Activated T-cell treated with anti-CD3 and anti-CD28 coated beads, Interleukin-2, amount 50 U/mL, for 4 hours (primary cell): ENCODE data around the gene TGDS. TPM values are rescaled to one million over a fixed set of nuclear protein-coding genes. Genes with fewer than 3 reads are reported as not detected.
A peak's percentile ranks its signal among the peaks of the same experiment; 100 is the strongest.
"Not testable (repeated sequence)": the region's sequence is repeated elsewhere in the genome, so short reads cannot be mapped to it uniquely, and the experiment has no call there.

Experiments
- ATAC-seq, 2 donors: fragments of 200-7000 bp; cut with Tn5 transposase; one replicate each; pipeline ENCODE4 v1.10.0; 2021
- DNase-seq: peaks from one replicate; pipeline ENCODE4 v3.0.0-alpha.2; 2020
- H3K27me3 Mint-ChIP-seq: one replicate; pipeline ENCODE4 v1.8.0; 2021; ENCODE audit warnings: low read depth, mixed read lengths
- H3K36me3 Mint-ChIP-seq: one replicate; pipeline ENCODE4 v1.8.0; 2022; ENCODE audit warnings: mixed read lengths; ENCODE audit not compliant: insufficient read depth
- H3K4me1 Mint-ChIP-seq: one replicate; pipeline ENCODE4 v1.8.0; 2021; ENCODE audit warnings: low read depth, mixed read lengths
- H3K4me3 Mint-ChIP-seq: one replicate; pipeline ENCODE4 v1.8.0; 2021; ENCODE audit warnings: mild to moderate bottlenecking, moderate library complexity, mixed read lengths
- H3K9me3 Mint-ChIP-seq: one replicate; pipeline ENCODE4 v1.8.0; 2021; ENCODE audit warnings: mixed read lengths
- total RNA-seq, 3 donors: library from RNA; stranded (reverse); gene quantifications; one replicate each; pipeline ENCODE4 v1.2.1, GENCODE V29; 2021

The TGDS gene
- total RNA-seq, 3 donors from 2014 or later: 22.0 to 27.8 (median 26.4) TPM

DNA sequence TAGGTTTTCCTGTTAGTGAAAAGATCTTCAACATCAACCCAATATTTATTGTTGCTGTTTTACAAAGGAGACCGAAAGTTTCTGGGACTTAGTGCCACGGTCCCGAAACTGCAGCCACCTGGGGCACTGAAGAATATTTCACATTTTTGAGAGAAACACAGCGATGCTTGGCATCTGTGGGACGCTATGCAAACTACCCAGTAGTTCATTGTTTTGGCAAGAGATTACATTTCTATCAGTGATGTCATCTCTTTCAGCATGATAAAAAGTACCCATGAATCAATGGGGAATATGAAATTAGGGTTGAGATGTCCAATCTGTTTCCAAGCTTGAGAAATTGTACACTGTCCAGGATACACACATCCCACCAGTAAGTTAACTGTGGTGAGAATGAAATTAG is 43.9 kb downstream of the TGDS start:
- Mint-ChIP-seq H3K4me3 (no peak overlapping the region), H3K36me3 (peaks cover 2% of the 10 kb centered on the region), H3K27me3 (peaks cover 3% of the 10 kb centered on the region), H3K4me1 (peaks cover 8% of the 10 kb centered on the region), H3K9me3 (no peaks in the 10 kb centered on the region)
- ATAC-seq (no peak), DNase-seq (no peak)

DNA sequence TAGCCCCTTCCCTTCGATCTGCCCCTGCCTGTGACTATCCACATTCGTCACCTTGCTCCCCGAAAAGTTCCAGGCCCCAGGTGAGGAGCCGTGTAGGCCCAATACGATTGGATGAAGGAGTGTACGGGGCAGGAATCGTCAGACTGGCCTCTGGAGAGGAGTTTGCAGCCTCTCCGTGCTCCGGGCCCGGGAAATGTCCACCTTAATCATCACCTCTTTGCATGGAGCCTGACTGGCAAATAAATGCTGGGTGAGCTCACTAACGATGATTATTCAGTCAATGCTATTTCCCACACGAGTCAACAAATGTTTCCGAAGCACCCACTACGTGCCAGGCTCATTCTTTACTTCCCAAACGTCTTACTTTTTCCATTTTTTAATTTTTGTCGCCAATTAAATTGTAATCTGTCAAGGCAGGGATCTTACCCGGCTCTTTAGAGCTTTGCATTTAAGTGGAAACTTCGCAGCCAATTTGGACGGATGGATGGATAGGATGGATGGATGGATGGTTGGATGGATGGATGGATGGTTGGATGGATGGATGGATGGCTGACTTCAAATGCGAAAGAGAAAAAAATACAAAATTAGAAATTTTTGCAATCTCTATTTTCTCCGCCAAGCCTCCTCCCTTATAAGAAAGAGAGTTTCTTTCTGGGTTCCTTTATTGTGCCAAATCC is 45.8 kb downstream of the TGDS start:
- Mint-ChIP-seq H3K27me3 (peaks cover 3% of the 10 kb centered on the region), H3K9me3 (no peaks in the 10 kb centered on the region), H3K4me1 (peaks cover 8% of the 10 kb centered on the region), H3K4me3 (peak overlapping the region; percentile 88), H3K36me3 (peaks cover 2% of the 10 kb centered on the region)
- DNase-seq: no peak
- ATAC-seq: peak; percentile 3 to 6

DNA sequence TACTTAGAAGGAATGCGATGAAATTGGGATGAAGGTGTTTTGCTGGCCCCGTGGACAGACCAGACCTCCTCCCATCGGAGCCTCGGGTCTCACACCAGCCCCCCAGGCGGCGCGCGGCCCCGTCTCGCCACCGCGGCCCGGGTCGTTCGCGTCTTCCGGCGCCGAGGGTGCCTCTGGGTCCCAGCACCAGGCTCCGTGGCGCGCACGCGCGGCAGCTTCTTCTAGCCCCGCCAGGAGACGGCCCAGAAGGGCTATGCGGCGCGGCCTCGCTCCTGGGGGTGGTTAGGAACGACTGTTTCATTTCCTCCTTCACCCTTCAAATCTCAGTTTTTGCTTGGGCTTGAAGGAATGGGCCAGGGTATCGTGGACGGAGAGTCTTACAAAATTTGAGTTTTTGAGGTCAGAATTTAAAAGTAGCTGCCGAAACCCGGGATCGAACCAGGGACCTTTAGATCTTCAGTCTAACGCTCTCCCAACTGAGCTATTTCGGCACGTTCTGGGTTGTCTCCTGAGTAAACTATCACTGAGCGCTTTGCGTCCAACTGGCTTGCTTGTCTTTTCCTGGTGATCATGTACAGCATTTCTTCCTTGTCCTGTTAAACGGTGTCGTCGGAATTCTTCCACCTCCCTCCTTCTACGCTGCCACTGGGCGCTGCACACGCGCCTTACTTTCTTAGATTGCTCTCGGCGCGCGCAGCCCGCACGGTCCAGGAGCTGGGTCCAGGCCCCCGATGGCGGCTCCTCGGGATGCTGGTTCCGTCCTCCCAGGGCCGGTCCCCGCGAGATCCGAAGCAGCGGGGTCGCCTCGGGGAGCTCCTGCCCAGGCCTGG is 46.5 kb downstream of the TGDS start:
- no peaks in the 10 kb centered on the region for H3K9me3 Mint-ChIP-seq
- H3K36me3 Mint-ChIP-seq: peaks cover 2% of the 10 kb centered on the region
- H3K4me1 Mint-ChIP-seq: peaks cover 8% of the 10 kb centered on the region
- DNase-seq (peak; percentile 92), ATAC-seq (peak; percentile 94)
- peaks cover 3% of the 10 kb centered on the region for H3K27me3 Mint-ChIP-seq
- peak overlapping the region; percentile 88 for H3K4me3 Mint-ChIP-seq

DNA sequence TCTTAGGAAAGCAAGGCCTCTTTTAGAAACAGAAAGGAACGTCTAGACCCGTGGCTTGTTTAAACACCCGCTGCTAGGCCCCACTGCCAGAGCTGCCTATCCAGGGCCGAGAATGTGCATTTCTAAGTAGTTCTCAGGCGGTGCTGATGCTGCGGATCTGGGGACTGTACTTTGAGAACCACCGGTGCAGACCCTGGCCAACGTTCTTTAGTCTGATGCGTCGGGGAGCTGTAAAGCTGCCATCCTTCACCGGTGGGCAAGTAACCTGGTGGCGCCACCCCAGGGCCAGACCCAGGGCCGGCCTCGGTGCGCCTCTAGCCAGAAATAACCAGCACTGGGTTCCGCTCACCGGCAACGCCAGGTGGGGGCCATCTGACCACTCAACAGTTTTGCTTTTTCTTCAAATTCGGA is 47.1 kb downstream of the TGDS start:
- Mint-ChIP-seq H3K36me3 (peaks cover 2% of the 10 kb centered on the region), H3K4me1 (peaks cover 13% of the 10 kb centered on the region), H3K9me3 (no peaks in the 10 kb centered on the region), H3K27me3 (peaks cover 3% of the 10 kb centered on the region), H3K4me3 (peak overlapping the region; percentile 88)
- ATAC-seq (peak; percentile 47 to 49), DNase-seq (peak; percentile 33)

DNA sequence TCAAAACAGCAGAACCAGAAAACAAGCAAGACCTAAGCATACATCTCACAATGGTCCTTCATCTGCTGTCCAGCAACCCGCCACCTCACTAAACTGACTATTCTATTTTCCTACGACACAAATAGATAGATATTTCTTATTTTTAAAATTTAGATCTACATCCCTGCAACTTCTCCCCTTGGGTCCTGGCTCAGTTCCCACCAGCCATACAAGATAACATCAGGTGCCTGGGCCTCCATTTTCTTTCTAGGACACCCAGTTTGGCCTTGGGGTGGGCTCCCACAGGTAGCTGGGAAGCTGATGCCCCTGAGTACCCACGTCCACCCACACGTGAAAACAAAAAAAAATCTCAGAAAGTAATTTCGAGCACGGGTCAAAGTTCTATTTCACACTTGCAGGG is 47.6 kb downstream of the TGDS start:
- ATAC-seq (no peak), DNase-seq (no peak)
- Mint-ChIP-seq H3K9me3 (no peaks in the 10 kb centered on the region), H3K4me3 (peak overlapping the region; percentile 88), H3K36me3 (peaks cover 2% of the 10 kb centered on the region), H3K4me1 (peaks cover 13% of the 10 kb centered on the region), H3K27me3 (peaks cover 3% of the 10 kb centered on the region)

DNA sequence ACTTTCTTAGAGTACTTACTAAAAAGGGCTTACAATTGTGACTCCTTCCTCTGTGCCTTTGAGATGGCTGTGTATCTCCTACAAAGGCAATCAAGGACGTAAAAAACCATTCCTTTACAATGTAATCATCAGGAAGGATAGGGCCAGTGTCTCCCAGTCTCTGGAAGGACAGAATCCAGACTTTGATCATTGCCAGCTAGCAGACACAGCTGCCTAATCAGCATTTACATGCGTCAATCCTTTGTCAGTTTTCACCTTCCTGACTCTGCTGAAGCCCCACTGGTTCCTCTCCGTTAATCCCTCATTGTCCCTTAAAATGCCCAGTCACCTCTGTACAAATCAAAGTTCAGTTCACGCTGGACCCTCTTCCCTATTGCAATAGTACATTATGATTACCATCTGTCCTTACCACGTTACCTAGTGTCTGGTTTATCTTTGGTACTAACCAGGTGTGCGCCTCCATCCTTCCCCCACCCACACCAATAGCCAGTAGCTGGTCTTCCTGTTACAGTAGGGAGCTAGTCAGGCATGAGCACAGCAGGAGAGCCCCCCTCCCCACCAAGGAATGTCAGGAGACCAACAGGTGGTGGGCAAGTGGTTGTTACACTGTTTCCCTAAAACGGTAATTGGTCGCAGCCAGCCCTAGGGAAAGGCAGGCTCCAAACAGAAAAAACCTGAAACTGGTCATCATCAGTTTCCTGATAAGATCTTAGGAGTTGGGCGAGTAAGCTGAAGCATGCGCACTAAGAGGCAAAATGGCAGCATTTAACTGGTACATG is 49.7 kb downstream of the TGDS start:
- Mint-ChIP-seq H3K4me3 (no peak overlapping the region), H3K27me3 (peaks cover 3% of the 10 kb centered on the region)

DNA sequence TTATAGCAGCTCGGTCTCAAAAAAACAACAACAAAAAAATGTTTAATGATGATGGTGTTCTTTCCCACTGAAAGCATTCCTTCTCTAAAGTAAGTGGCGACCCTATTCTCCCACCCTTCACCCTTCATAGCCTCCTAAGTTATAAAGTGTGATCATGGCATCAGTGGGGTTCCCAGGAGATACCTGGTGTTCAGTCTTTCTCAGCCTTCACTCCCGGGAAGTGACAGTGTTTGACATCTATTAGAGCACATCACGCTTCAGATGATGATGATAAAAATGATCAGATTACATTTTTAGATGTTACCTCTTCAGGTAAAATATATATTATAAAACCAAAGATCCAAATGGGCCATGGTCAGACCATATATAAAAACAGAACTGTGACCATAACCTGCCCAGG is 51.0 kb downstream of the TGDS start:
- DNase-seq (no peak), ATAC-seq (no peak)
- Mint-ChIP-seq H3K4me3 (no peak overlapping the region), H3K36me3 (peaks cover 2% of the 10 kb centered on the region), H3K4me1 (peaks cover 18% of the 10 kb centered on the region), H3K27me3 (peaks cover 3% of the 10 kb centered on the region), H3K9me3 (no peaks in the 10 kb centered on the region)

More for the DNA sequence above, 49.7 kb downstream of the TGDS start:
- peaks cover 18% of the 10 kb centered on the region for H3K4me1 Mint-ChIP-seq
- DNase-seq: no peak
- peaks cover 2% of the 10 kb centered on the region for H3K36me3 Mint-ChIP-seq
- no peaks in the 10 kb centered on the region for H3K9me3 Mint-ChIP-seq
- ATAC-seq: no peak

DNA sequence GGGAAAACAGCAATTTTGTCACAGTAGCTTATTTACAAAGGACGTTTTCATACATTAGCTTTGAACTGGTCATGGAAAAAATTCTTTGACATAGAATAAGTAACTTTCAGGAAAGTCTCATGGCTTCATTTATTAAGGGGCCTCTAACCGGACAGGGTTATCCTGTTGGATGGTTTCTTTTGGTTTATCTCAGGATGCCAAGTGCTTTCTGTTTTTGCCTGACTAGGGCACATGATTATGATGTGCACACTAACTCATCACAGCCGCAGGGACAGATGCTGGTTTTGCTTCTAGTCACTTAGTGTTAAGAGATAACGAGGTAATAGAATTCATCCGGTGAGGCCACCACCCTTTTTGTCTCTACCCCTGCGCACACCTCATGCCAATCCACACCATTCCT is 53.0 kb downstream of the TGDS start:
- Mint-ChIP-seq H3K27me3 (peaks cover 2% of the 10 kb centered on the region), H3K36me3 (no peaks in the 10 kb centered on the region), H3K4me3 (peak overlapping the region; percentile 2), H3K4me1 (peaks cover 10% of the 10 kb centered on the region), H3K9me3 (no peaks in the 10 kb centered on the region)
- ATAC-seq (no peak), DNase-seq (no peak)

DNA sequence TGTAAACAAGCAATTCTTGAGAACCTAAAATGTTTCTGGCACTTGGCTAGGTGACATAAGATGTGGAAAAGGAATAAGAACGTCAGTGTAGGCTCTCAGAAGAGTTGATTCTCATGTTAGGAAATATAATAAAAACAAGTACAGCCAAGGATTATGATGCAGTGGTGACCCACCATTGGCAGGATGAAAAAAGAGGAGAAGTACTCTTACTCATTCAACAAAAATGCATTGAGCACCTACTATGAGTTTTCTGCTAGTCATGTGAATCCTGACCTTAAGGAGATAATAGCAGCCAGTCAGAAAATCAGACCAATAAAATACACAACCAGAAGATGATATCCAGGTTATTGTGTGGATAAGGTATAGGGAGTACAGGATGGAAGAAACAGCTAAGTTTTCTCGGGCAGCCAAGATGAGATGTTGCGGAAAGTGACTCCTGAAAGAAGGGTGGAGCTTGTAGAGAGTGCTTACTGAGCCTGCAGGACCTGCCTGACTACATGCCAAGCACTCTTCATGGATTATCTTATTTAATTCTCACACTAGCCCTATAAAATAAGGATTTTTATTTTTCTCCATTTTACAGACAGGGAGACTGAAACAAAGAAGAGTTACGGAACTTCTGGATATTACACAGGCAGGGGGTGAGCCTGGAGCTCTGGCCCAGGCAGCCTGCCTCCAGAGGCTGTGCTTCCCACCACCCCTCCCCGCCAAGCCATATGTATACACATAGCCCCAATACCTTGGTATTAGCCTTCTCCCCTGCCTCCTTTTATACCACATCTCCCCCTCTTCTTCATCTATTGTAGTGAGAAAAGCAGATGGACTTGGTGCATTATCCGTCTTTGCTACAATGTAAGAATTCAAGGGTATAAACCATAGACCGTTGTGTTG is 58.0 kb downstream of the TGDS start:
- no peaks in the 10 kb centered on the region for H3K36me3 Mint-ChIP-seq
- no peak for DNase-seq
- H3K27me3 Mint-ChIP-seq: peaks cover 7% of the 10 kb centered on the region
- no peaks in the 10 kb centered on the region for H3K9me3 Mint-ChIP-seq
- H3K4me1 Mint-ChIP-seq: peaks cover 8% of the 10 kb centered on the region
- H3K4me3 Mint-ChIP-seq: no peak overlapping the region
- no peak for ATAC-seq

- H3K36me3 Mint-ChIP-seq: no peaks in the 10 kb centered on the region
- no peak overlapping the region for H3K4me3 Mint-ChIP-seq
- no peak for ATAC-seq
- no peak for DNase-seq
- peaks cover 7% of the 10 kb centered on the region for H3K4me1 Mint-ChIP-seq
- peaks cover 2% of the 10 kb centered on the region for H3K9me3 Mint-ChIP-seq
- peaks cover 7% of the 10 kb centered on the region for H3K27me3 Mint-ChIP-seq
These were observed 60.2 kb downstream of the TGDS start for GRCh38 chr13:94535775-94536174.

- H3K36me3 Mint-ChIP-seq: no peaks in the 10 kb centered on the region
- peaks cover 7% of the 10 kb centered on the region for H3K27me3 Mint-ChIP-seq
- peaks cover 7% of the 10 kb centered on the region for H3K4me1 Mint-ChIP-seq
- DNase-seq (no peak), ATAC-seq (no peak)
- no peak overlapping the region for H3K4me3 Mint-ChIP-seq
- H3K9me3 Mint-ChIP-seq: peaks cover 4% of the 10 kb centered on the region
These were observed 60.7 kb downstream of the TGDS start for GRCh38 chr13:94535231-94535630.

GRCh38 chr13:94534166-94534565 is 61.8 kb downstream of the TGDS start:
- Mint-ChIP-seq H3K4me1 (peaks cover 7% of the 10 kb centered on the region), H3K36me3 (no peaks in the 10 kb centered on the region), H3K9me3 (peaks cover 4% of the 10 kb centered on the region), H3K27me3 (peaks cover 7% of the 10 kb centered on the region), H3K4me3 (no peak overlapping the region)
- DNase-seq (no peak), ATAC-seq (no peak)

DNA sequence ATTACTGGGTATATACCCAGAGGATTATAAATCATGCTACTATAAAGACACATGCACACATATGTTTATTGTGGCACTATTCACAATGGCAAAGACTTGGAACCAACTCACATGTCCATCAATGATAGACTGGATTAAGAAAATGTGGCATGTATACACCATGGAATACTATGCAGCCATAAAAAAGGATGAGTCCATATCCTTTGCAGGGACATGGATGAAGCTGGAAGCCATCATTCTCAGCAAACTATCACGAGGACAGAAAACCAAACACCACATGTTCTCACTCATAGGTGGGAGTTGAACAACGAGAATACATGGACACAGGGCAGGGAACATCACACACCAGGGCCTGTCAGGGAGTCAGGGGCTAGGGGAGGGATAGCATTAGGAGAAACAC is 63.7 kb downstream of the TGDS start:
- H3K36me3 Mint-ChIP-seq, DNase-seq, H3K4me1 Mint-ChIP-seq, H3K4me3 Mint-ChIP-seq, H3K9me3 Mint-ChIP-seq, ATAC-seq, H3K27me3 Mint-ChIP-seq: not testable (repeated sequence)

GRCh38 chr13:94526956-94527355 is 69.0 kb downstream of the TGDS start:
- ATAC-seq, H3K4me1 Mint-ChIP-seq: not testable (repeated sequence)

More at GRCh38 chr13:94526956-94527355, 69.0 kb downstream of the TGDS start:
- not testable (repeated sequence) for DNase-seq, H3K36me3 Mint-ChIP-seq, H3K9me3 Mint-ChIP-seq, H3K27me3 Mint-ChIP-seq, H3K4me3 Mint-ChIP-seq
